Adrenal gland (tissue), 12 donors: ENCODE measurements around the gene CEP164. TPM values are rescaled to one million over a fixed set of nuclear protein-coding genes. Genes with fewer than 3 reads are reported as not detected.

ENCODE experiments used
- DNase-seq, 7 donors: peaks; one replicate each; pipeline ENCODE4 v3.0.0-alpha.2; 2019 to 2020
- H3K27ac ChIP-seq, 5 donors: fragments of 200-600 bp; sonication (generic) in 4 of 5; 1 replicate in 3 of 5; 2 replicates in 2 of 5; pipeline versions ENCODE4 v1.5.1 to v1.8.0; 2016 to 2020; ENCODE audit warnings: mild to moderate bottlenecking in 1 of 5
- H3K27me3 ChIP-seq: fragments of 200-600 bp; 2 replicates; pipeline ENCODE4 v1.8.0; 2021
- H3K36me3 ChIP-seq, 2 donors: fragments of 200-600 bp; replicated peaks in 1 of 2; 1 replicate in 1 of 2; 2 replicates in 1 of 2; pipeline versions ENCODE4 v1.5.1 to v1.8.0; 2018 to 2022
- H3K4me1 ChIP-seq, 2 donors: fragments of 200-600 bp; replicated peaks in 1 of 2; 1 replicate in 1 of 2; 2 replicates in 1 of 2; pipeline versions ENCODE4 v1.5.1 to v1.8.0; 2018 to 2021
- H3K4me3 ChIP-seq, 4 donors: fragments of 200-600 bp; sonication (generic) in 3 of 4; one replicate each; pipeline ENCODE4 v1.5.1; 2016 to 2018
- H3K9me3 ChIP-seq, 3 donors: fragments of 200-600 bp; sonication (generic) in 1 of 3; replicated peaks in 1 of 3; 1 replicate in 2 of 3; 2 replicates in 1 of 3; pipeline versions ENCODE4 v1.5.1 to v1.8.0; 2016 to 2021
- CTCF ChIP-seq, 6 experiments: fragments of 450-650 bp in 4 of 6; fragments of 200-600 bp in 2 of 6; sonication (generic) in 1 of 6; IDR thresholded peaks; 1 replicate in 5 of 6; 2 replicates in 1 of 6; pipeline versions ENCODE4 v1.5.1 to v1.8.0; 2016 to 2021; ENCODE audit warnings: antibody characterized with exemption in 6 of 6, mild to moderate bottlenecking in 2 of 6, moderate library complexity in 1 of 6
- POLR2A ChIP-seq, 2 donors: fragments of 450-650 bp; IDR thresholded peaks; one replicate each; pipeline ENCODE4 v1.6.1; 2017; ENCODE audit warnings: antibody characterized with exemption in 2 of 2, mild to moderate bottlenecking in 2 of 2, moderate library complexity in 1 of 2
- WGBS, 4 donors: extraction: QIAGEN DNeasy Blood & Tissue Kit in 2 of 4; methylation state at CpG; one replicate each; pipeline versions ENCODE4 v1.1.5 to v1.1.7; 2013 to 2017; 5-methylcytosine and 5-hydroxymethylcytosine counted together
- intact Hi-C, 2 donors: fragments of 100-400 bp; cut with DNase I; formaldehyde crosslinking; loops; one replicate each; pipeline versions ENCODE4 v1.14.1 to v1.15.0; 2022 to 2023
- polyA plus RNA-seq, 3 donors: library from polyadenylated mRNA; stranded (reverse); fragments of 200-250 nt in 2 of 3; fragments of 350-450 nt in 1 of 3; fragmentation: Illumina TruSeq in 1 of 3; extraction: RNeasy Lipid Tissue Mini Kit (QIAGEN cat#74804) in 1 of 3; gene quantifications; one replicate each; pipeline ENCODE4 v1.2.3, GENCODE V29; 2013 to 2014
- total RNA-seq, 9 donors: library from RNA; depleted of rRNA in 4 of 9; stranded (reverse); fragments of >200 nt in 4 of 9; fragments of 120-200 nt in 1 of 9; fragmentation: NEBNext Ultra II Directional in 1 of 9; extraction: Animal tissue kit (Norgen Biotek cat#: 25700) in 1 of 9; gene quantifications; one replicate each; pipeline versions ENCODE4 v1.1.0 to v1.2.4, GENCODE V29; 2013 to 2023
- donor health status: healthy with polysubstance abuse.
- donor health status: Bipolar disorder and iron deficiency.
- donor health status: DM: yes; HTN: yes; CAD: no.
- donor health status: DM: no; HTN: no; CAD: no.
- donor health status: DM: no; HTN: no; CAD: no.
- donor health status: DM: yes; HTN: yes; CAD: no.

The CEP164 gene
- total and polyA plus RNA-seq, 12 donors: 10.6 to 82.9 (median 24.1) TPM

GRCh38 chr11:117418737-117419481 lies 91.3 kb downstream of the CEP164 start:
- Histone ChIP-seq H3K27ac (no peak overlapping the region), H3K4me1 (no peaks in the 10 kb centered on the region), H3K36me3 (no peaks in the 10 kb centered on the region), H3K4me3 (no peak overlapping the region), H3K9me3 (no peaks in the 10 kb centered on the region), H3K27me3 (no peaks in the 10 kb centered on the region)
- DNase-seq: no peak
- no peak for TF ChIP-seq CTCF (IDR thresholded peaks at IDR 0.05)
- TF ChIP-seq POLR2A (IDR thresholded peaks at IDR 0.05): no peak
- intact Hi-C loops: no loop called here
- 86 to 91% (median 89%) methylated on average over 10 to 12 of the region's 12 CpGs for WGBS, 4 donors

GRCh38 chr11:117419482-117420142 lies 92.0 kb downstream of the CEP164 start:
- Histone ChIP-seq H3K4me3 (no peak overlapping the region), H3K9me3 (no peaks in the 10 kb centered on the region), H3K27me3 (no peaks in the 10 kb centered on the region), H3K36me3 (no peaks in the 10 kb centered on the region), H3K4me1 (no peaks in the 10 kb centered on the region), H3K27ac (no peak overlapping the region)
- TF ChIP-seq POLR2A (IDR thresholded peaks at IDR 0.05) (no peak), CTCF (IDR thresholded peaks at IDR 0.05) (no peak)
- intact Hi-C loops: loop anchor here in 1 of 2 donors (10.0 kb wide), 1 partner anchor 635 kb away; no protein-coding TSS in a partner anchor
- 72 to 82% (median 80%) methylated on average over 10 to 12 of the region's 12 CpGs for WGBS, 4 donors
- no peak for DNase-seq

GRCh38 chr11:117420143-117420485 lies 92.5 kb downstream of the CEP164 start:
- 74 to 90% (median 89%) methylated on average over 5 to 12 of the region's 12 CpGs for WGBS, 4 donors

More at GRCh38 chr11:117420143-117420485, 92.5 kb downstream of the CEP164 start:
- Histone ChIP-seq H3K36me3 (no peaks in the 10 kb centered on the region), H3K27ac (no peak overlapping the region), H3K4me3 (no peak overlapping the region), H3K4me1 (no peaks in the 10 kb centered on the region), H3K27me3 (no peaks in the 10 kb centered on the region), H3K9me3 (no peaks in the 10 kb centered on the region)
- TF ChIP-seq CTCF (IDR thresholded peaks at IDR 0.05) (no peak), POLR2A (IDR thresholded peaks at IDR 0.05) (no peak)
- intact Hi-C loops: loop anchor here in 1 of 2 donors (10.0 kb wide), 1 partner anchor 635 kb away; no protein-coding TSS in a partner anchor
- no peak for DNase-seq
